Sigmoid colon (tissue), 7 donors: Measurements from ENCODE around the gene PRR18. TPM values are rescaled to one million over a fixed set of nuclear protein-coding genes. Genes with fewer than 3 reads are reported as not detected.

Source experiments
- DNase-seq: peaks from one replicate; pipeline ENCODE4 v3.0.0-alpha.2; 2019
- H3K27ac ChIP-seq, 4 donors: fragments of 200-600 bp; sonication (generic); one replicate each; pipeline ENCODE4 v1.5.1; 2016 to 2019; ENCODE audit warnings: mild to moderate bottlenecking in 1 of 4
- H3K27me3 ChIP-seq, 3 donors: fragments of 200-600 bp; sonication (generic); one replicate each; pipeline ENCODE4 v1.5.1; 2019; ENCODE audit warnings: mild to moderate bottlenecking in 1 of 3
- H3K36me3 ChIP-seq, 4 donors: fragments of 200-600 bp; sonication (generic); one replicate each; pipeline ENCODE4 v1.5.1; 2016 to 2019
- H3K4me1 ChIP-seq, 4 donors: fragments of 200-600 bp; sonication (generic); one replicate each; pipeline ENCODE4 v1.5.1; 2017 to 2019
- H3K4me3 ChIP-seq, 4 donors: fragments of 200-600 bp; sonication (generic); one replicate each; pipeline ENCODE4 v1.5.1; 2017 to 2019; ENCODE audit warnings: mild to moderate bottlenecking in 2 of 4, moderate library complexity in 1 of 4
- H3K9me3 ChIP-seq, 4 donors: fragments of 200-600 bp in 3 of 4; sonication (generic) in 3 of 4; one replicate each; pipeline versions ENCODE4 v1.5.1 to v1.6.1; 2013 to 2019
- EP300 ChIP-seq, 4 donors: sonication (generic); formaldehyde crosslinking; IDR thresholded peaks; one replicate each; pipeline ENCODE4 v1.6.1; 2017; ENCODE audit warnings: antibody characterized with exemption in 4 of 4
- POLR2A ChIP-seq, 2 donors: fragments of 450-650 bp; IDR thresholded peaks; one replicate each; pipeline ENCODE4 v1.6.1; 2016; ENCODE audit warnings: antibody characterized with exemption in 2 of 2, mild to moderate bottlenecking in 2 of 2, moderate library complexity in 2 of 2
- POLR2AphosphoS5 ChIP-seq, 4 donors: sonication (generic); formaldehyde crosslinking; IDR thresholded peaks; one replicate each; pipeline ENCODE4 v1.6.1; 2017; ENCODE audit warnings: antibody characterized with exemption in 4 of 4
- WGBS, 2 donors: extraction: QIAGEN DNeasy Blood & Tissue Kit; methylation state at CpG; one replicate each; pipeline ENCODE4 v1.1.7; 2013; 5-methylcytosine and 5-hydroxymethylcytosine counted together
- intact Hi-C: fragments of 100-400 bp; cut with DNase I; formaldehyde crosslinking; loops from one replicate; pipeline ENCODE4 v1.15.1; 2023
- polyA plus RNA-seq, 3 donors: library from polyadenylated mRNA; stranded (reverse); fragments of 200-250 nt; gene quantifications; one replicate each; pipeline ENCODE4 v1.2.3, GENCODE V29; 2013
- total RNA-seq, 4 donors: library from RNA; depleted of rRNA; stranded (reverse); fragments of >200 nt; gene quantifications; one replicate each; pipeline ENCODE4 v1.1.0, GENCODE V29; 2016
- TF ChIP-seq, protein P1 (sequence below), 4 experiments: fragments of 450-650 bp in 3 of 4; fragments of 200-600 bp in 1 of 4; IDR thresholded peaks; one replicate each; pipeline ENCODE4 v1.5.1; 2016 to 2019; ENCODE audit warnings: antibody characterized with exemption in 4 of 4, mild to moderate bottlenecking in 3 of 4, moderate library complexity in 2 of 4
- donor health status: healthy with polysubstance abuse.
- donor health status: Bipolar disorder and iron deficiency.
- donor health status: healthy.

Gene PRR18
- total and polyA plus RNA-seq, 7 donors: 0.06 to 0.41 TPM; not detected in 5

GRCh38 chr6:166296035-166296883, 11.9 kb downstream of the PRR18 start:
- WGBS, 2 donors: 80 to 84% methylated on average over 10 of the region's 10 CpGs
- intact Hi-C loops: no loop called here

DNA sequence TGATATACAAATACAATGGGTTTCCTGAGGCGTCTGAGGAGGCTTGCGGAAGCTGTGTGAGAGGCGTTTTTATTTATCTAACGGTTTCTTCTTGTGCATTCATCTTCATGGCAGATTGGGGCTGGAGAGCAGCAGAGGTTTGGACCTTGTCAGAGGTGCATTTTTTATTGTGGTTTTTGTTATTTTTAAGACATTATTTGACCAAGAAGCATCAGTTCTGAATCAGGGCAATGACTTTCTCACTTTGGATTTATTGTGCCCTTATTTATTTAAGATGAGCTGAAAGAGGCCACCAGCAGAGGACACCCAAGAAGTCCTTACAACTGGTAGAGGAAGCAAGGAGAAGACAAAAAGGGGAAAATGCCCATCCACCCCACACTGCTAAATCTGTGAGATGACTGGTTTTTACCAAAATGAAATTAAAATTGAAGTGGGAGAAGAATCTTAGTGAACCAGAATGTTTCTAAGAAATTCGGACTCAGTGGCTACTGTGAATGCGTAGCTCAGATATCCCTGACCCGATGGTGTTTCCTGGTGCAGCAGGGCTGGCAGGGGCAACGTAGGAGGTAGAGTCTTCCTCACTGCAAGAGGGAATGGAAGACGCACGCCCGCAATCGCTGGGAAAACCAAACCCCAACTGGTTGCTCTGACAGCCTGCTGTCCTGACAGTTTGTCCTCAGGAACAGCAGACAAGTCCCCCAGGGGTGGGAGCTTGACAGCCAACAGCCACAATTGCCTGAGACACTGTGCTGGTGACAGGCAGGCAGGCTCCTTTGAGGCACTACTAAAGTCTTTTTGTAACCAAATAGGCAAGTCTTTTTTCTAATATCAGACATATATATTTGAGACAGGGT, 14.2 kb downstream of the PRR18 start:
- no peak for TF ChIP-seq EP300 (IDR thresholded peaks at IDR 0.05)
- no peak for TF ChIP-seq POLR2AphosphoS5 (IDR thresholded peaks at IDR 0.05)
- TF ChIP-seq POLR2A (IDR thresholded peaks at IDR 0.05): no peak
- TF ChIP-seq, protein P1, sequence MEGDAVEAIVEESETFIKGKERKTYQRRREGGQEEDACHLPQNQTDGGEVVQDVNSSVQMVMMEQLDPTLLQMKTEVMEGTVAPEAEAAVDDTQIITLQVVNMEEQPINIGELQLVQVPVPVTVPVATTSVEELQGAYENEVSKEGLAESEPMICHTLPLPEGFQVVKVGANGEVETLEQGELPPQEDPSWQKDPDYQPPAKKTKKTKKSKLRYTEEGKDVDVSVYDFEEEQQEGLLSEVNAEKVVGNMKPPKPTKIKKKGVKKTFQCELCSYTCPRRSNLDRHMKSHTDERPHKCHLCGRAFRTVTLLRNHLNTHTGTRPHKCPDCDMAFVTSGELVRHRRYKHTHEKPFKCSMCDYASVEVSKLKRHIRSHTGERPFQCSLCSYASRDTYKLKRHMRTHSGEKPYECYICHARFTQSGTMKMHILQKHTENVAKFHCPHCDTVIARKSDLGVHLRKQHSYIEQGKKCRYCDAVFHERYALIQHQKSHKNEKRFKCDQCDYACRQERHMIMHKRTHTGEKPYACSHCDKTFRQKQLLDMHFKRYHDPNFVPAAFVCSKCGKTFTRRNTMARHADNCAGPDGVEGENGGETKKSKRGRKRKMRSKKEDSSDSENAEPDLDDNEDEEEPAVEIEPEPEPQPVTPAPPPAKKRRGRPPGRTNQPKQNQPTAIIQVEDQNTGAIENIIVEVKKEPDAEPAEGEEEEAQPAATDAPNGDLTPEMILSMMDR (IDR thresholded peaks at IDR 0.05): no peak
- H3K4me3 ChIP-seq: no peak overlapping the region
- DNase-seq: no peak
- H3K36me3 ChIP-seq: no peaks in the 10 kb centered on the region
- intact Hi-C loops: no loop called here
- no peak overlapping the region for H3K27ac ChIP-seq
- 84 to 91% methylated on average over 12 of the region's 12 CpGs for WGBS, 2 donors
- no peaks in the 10 kb centered on the region for H3K4me1 ChIP-seq
- peaks cover 0 to 10% (median 0%) of the 10 kb centered on the region in 3 donors for H3K27me3 ChIP-seq
- no peaks in the 10 kb centered on the region for H3K9me3 ChIP-seq

More at GRCh38 chr6:166296035-166296883, 11.9 kb downstream of the PRR18 start:
- Histone ChIP-seq H3K36me3 (no peaks in the 10 kb centered on the region), H3K4me1 (no peaks in the 10 kb centered on the region), H3K9me3 (no peaks in the 10 kb centered on the region), H3K4me3 (no peak overlapping the region), H3K27ac (no peak overlapping the region), H3K27me3 (peaks cover 0 to 10% (median 0%) of the 10 kb centered on the region in 3 donors)
- DNase-seq: no peak
- TF ChIP-seq POLR2A (IDR thresholded peaks at IDR 0.05): no peak
- no peak for TF ChIP-seq EP300 (IDR thresholded peaks at IDR 0.05)
- TF ChIP-seq POLR2AphosphoS5 (IDR thresholded peaks at IDR 0.05): no peak
- TF ChIP-seq, protein P1 (IDR thresholded peaks at IDR 0.05): no peak

- intact Hi-C loops: no loop called here
- DNase-seq: no peak
- Histone ChIP-seq H3K4me1 (no peaks in the 10 kb centered on the region), H3K27me3 (peaks cover 0 to 13% (median 0%) of the 10 kb centered on the region in 3 donors), H3K9me3 (no peaks in the 10 kb centered on the region), H3K4me3 (no peak overlapping the region), H3K27ac (no peak overlapping the region), H3K36me3 (no peaks in the 10 kb centered on the region)
- TF ChIP-seq POLR2A (IDR thresholded peaks at IDR 0.05): no peak
- no peak for TF ChIP-seq POLR2AphosphoS5 (IDR thresholded peaks at IDR 0.05)
- no peak for TF ChIP-seq EP300 (IDR thresholded peaks at IDR 0.05)
- TF ChIP-seq, protein P1 (IDR thresholded peaks at IDR 0.05): no peak
- WGBS, 2 donors: 94 to 95% methylated on average over 14 of the region's 14 CpGs
Observed at GRCh38 chr6:166289207-166290060, 18.8 kb downstream of the PRR18 start.

DNA sequence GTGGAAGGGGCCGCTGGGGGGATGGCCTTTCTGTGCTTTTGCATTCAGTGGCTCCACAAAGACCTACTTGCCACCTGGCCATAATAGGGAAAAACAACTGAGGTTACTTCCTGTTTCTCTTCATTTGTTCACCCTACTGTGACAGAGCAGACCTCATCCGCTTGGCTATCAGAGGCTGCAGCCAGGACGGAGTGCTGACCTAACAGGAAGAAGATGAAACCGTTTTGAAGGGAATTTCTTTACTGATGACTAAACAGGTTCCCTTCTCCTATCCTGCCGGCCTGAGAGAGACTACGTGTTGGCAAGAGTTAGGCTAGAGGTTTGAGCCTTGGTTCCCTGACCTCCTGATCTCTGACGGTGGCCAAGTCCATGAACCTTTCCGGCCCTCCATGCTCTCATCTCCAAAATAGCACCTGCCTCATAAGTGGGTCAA, 21.3 kb downstream of the PRR18 start:
- no peak overlapping the region for H3K4me3 ChIP-seq
- intact Hi-C loops: no loop called here
- H3K27ac ChIP-seq: no peak overlapping the region
- H3K9me3 ChIP-seq: no peaks in the 10 kb centered on the region
- no peak for DNase-seq
- H3K4me1 ChIP-seq: no peaks in the 10 kb centered on the region
- WGBS, 2 donors: 53 to 64% methylated on average over 8 of the region's 8 CpGs
- H3K27me3 ChIP-seq: peaks cover 0 to 15% (median 0%) of the 10 kb centered on the region in 3 donors
- no peak for TF ChIP-seq POLR2A (IDR thresholded peaks at IDR 0.05)
- no peak for TF ChIP-seq EP300 (IDR thresholded peaks at IDR 0.05)
- no peak for TF ChIP-seq POLR2AphosphoS5 (IDR thresholded peaks at IDR 0.05)
- TF ChIP-seq, protein P1 (IDR thresholded peaks at IDR 0.05): no peak
- H3K36me3 ChIP-seq: no peaks in the 10 kb centered on the region
